HCT116 (cell line): ENCODE measurements around the gene STX10. TPM values are rescaled to one million over a fixed set of nuclear protein-coding genes. Genes with fewer than 3 reads are reported as not detected.

Source experiments
- ATAC-seq: fragments of 200-7000 bp; cut with Tn5 transposase; 2 replicates; pipeline ENCODE4 v1.9.1; 2020; ENCODE audit warnings: mild to moderate bottlenecking, moderate library complexity
- BruUV-seq: library from RNA; stranded (reverse); fragments of 400-500 nt; replicated peaks from 2 replicates; lab custom pipeline; 2021; lab: Mats Ljungman, UMichigan
- CTCF ChIA-PET: fragments of 300-600 bp; sonication (Branson Sonifier 250); formaldehyde crosslinking; loops from one replicate; lab custom pipeline; 2021; ENCODE audit warnings: antibody characterized with exemption; lab: Charles Lee
- POLR2A ChIA-PET: fragments of 300-600, 350-600 bp; sonication (Branson Sonifier 250); formaldehyde crosslinking; loops from one replicate; lab custom pipeline; 2021; ENCODE audit warnings: antibody characterized with exemption; lab: Charles Lee
- RAD21 ChIA-PET, 2 experiments: fragments of 300-600 bp; sonication (Branson Sonifier 250); formaldehyde crosslinking; loops; one replicate each; lab custom pipeline; 2023; ENCODE audit warnings: low total read pairs in 2 of 2; ENCODE audit not compliant: uncharacterized antibody in 2 of 2, unreplicated experiment in 2 of 2, low non-redundant PET in 1 of 2; lab: Charles Lee
- DNase-seq: peaks from one replicate; pipeline ENCODE4 v3.0.0-alpha.2; 2010; ENCODE audit warnings: low read depth, low spot score
- H2AFZ ChIP-seq: fragments of 200-600 bp; shearing (Covaris generic), sonication (generic); 2 replicates; pipeline ENCODE4 v1.6.1; 2017; ENCODE audit warnings: low read depth, mixed run types, mixed read lengths, antibody characterized with exemption, low read length; ENCODE audit not compliant: poor library complexity, severe bottlenecking
- H3K27ac ChIP-seq: 2 replicates; pipeline ENCODE4 v1.5.1; 2012; ENCODE audit warnings: low read depth, low read length
- H3K27me3 ChIP-seq: fragments of 200-600 bp; sonication (generic); 2 replicates; pipeline ENCODE4 v1.6.1; 2016; ENCODE audit warnings: mixed run types, low read length, mixed read lengths; ENCODE audit not compliant: insufficient read depth
- H3K36me3 ChIP-seq, 2 experiments: fragments of 200-500 bp in 1 of 2; fragments of 200-600 bp in 1 of 2; sonication (Bioruptor generic) in 1 of 2; sonication (generic) in 1 of 2; 2 replicates each; pipeline versions ENCODE4 v1.5.1 to v1.6.1; 2014 to 2016; ENCODE audit warnings: low read length in 2 of 2, inconsistent platforms in 1 of 2, mixed read lengths in 1 of 2, mixed run types in 1 of 2; ENCODE audit not compliant: insufficient read depth in 2 of 2, control insufficient read depth in 1 of 2
- H3K4me1 ChIP-seq, 2 experiments: fragments of 200-600 bp in 1 of 2; sonication (generic) in 1 of 2; 2 replicates each; pipeline versions ENCODE4 v1.5.1 to v1.6.1; 2012 to 2017; ENCODE audit warnings: low read length in 2 of 2, inconsistent platforms in 1 of 2, mild to moderate bottlenecking in 1 of 2, mixed read lengths in 1 of 2, mixed run types in 1 of 2, moderate library complexity in 1 of 2; ENCODE audit not compliant: insufficient read depth in 2 of 2, control insufficient read depth in 1 of 2
- H3K4me2 ChIP-seq: fragments of 200-600 bp; sonication (generic); 2 replicates; pipeline ENCODE4 v1.6.1; 2017; ENCODE audit warnings: mixed run types, low read length, mixed read lengths
- H3K4me3 ChIP-seq, 2 experiments: fragments of 200-600 bp in 1 of 2; sonication (generic) in 1 of 2; replicated peaks in 1 of 2; 2 replicates each; pipeline ENCODE4 v1.5.1; 2011 to 2016; ENCODE audit warnings: low read length in 2 of 2, control low read depth in 1 of 2, low read depth in 1 of 2, mild to moderate bottlenecking in 1 of 2, mixed read lengths in 1 of 2, mixed run types in 1 of 2
- H3K79me2 ChIP-seq: fragments of 200-600 bp; sonication (generic); 2 replicates; pipeline ENCODE4 v1.6.1; 2017; ENCODE audit warnings: mild to moderate bottlenecking, mixed run types, low read length, moderate library complexity, mixed read lengths; ENCODE audit not compliant: insufficient read depth
- H3K9ac ChIP-seq: fragments of 200-600 bp; sonication (generic); 2 replicates; pipeline ENCODE4 v1.6.1; 2016; ENCODE audit warnings: low read length, mixed read lengths
- H3K9me2 ChIP-seq: fragments of 200-600 bp; sonication (generic), shearing (Covaris generic); 2 replicates; pipeline ENCODE4 v1.6.1; 2017; ENCODE audit warnings: mixed run types, mild to moderate bottlenecking, moderate library complexity; ENCODE audit not compliant: insufficient read depth
- H3K9me3 ChIP-seq, 2 experiments: fragments of 200-500 bp in 1 of 2; fragments of 200-600 bp in 1 of 2; sonication (Bioruptor generic) in 1 of 2; sonication (generic) in 1 of 2; 2 replicates each; pipeline ENCODE4 v1.6.1; 2014 to 2017; ENCODE audit warnings: low read length in 2 of 2, mixed read lengths in 2 of 2, inconsistent platforms in 1 of 2, low read depth in 1 of 2, mild to moderate bottlenecking in 1 of 2, mixed run types in 1 of 2, moderate library complexity in 1 of 2; ENCODE audit not compliant: control insufficient read depth in 1 of 2, insufficient read depth in 1 of 2
- H4K20me1 ChIP-seq: fragments of 200-600 bp; sonication (generic), shearing (Covaris generic); 2 replicates; pipeline ENCODE4 v1.6.1; 2017; ENCODE audit warnings: mixed run types, mild to moderate bottlenecking, moderate library complexity; ENCODE audit not compliant: insufficient read depth
- CBX3 ChIP-seq: IDR thresholded peaks from 2 replicates; pipeline ENCODE4 v1.6.1; 2012; ENCODE audit warnings: low read depth
- CEBPB ChIP-seq: IDR thresholded peaks from 2 replicates; pipeline ENCODE4 v1.6.1; 2012; ENCODE audit warnings: low read depth
- EGR1 ChIP-seq: IDR thresholded peaks from 2 replicates; pipeline ENCODE4 v1.6.1; 2012; ENCODE audit warnings: low read depth
- ELF1 ChIP-seq: IDR thresholded peaks from 2 replicates; pipeline ENCODE4 v1.6.1; 2012; ENCODE audit warnings: low read depth, borderline replicate concordance
- EZH2phosphoT487 ChIP-seq: fragments of 200-600 bp; IDR thresholded peaks from 2 replicates; pipeline ENCODE4 v1.6.1; 2018; ENCODE audit warnings: antibody characterized with exemption, borderline replicate concordance
- FOSL1 ChIP-seq: IDR thresholded peaks from 2 replicates; pipeline ENCODE4 v1.6.1; 2012; ENCODE audit warnings: low read depth
- JUND ChIP-seq: IDR thresholded peaks from 2 replicates; pipeline ENCODE4 v1.6.1; 2012
- POLR2A ChIP-seq: IDR thresholded peaks from 2 replicates; pipeline ENCODE4 v1.7.0; 2011; ENCODE audit warnings: borderline replicate concordance; ENCODE audit not compliant: insufficient read depth, insufficient read length; ENCODE audit errors: extremely low read depth
- POLR2AphosphoS5 ChIP-seq: IDR thresholded peaks from 2 replicates; pipeline ENCODE4 v1.6.1; 2011; ENCODE audit warnings: mild to moderate bottlenecking, low read depth, low read length, moderate library complexity
- RAD21 ChIP-seq: IDR thresholded peaks from 2 replicates; pipeline ENCODE4 v1.6.1; 2012; ENCODE audit warnings: low read depth, mild to moderate bottlenecking
- SIN3A ChIP-seq: IDR thresholded peaks from 2 replicates; pipeline ENCODE4 v1.6.1; 2012; ENCODE audit warnings: low read depth
- SP1 ChIP-seq: IDR thresholded peaks from 2 replicates; pipeline ENCODE4 v1.6.1; 2012; ENCODE audit warnings: low read depth
- SRF ChIP-seq: IDR thresholded peaks from 2 replicates; pipeline ENCODE4 v1.6.1; 2012; ENCODE audit warnings: low read depth
- TCF7L2 ChIP-seq: IDR thresholded peaks from 2 replicates; pipeline ENCODE4 v1.7.0; 2011; ENCODE audit warnings: borderline replicate concordance, inconsistent platforms; ENCODE audit not compliant: insufficient read depth, insufficient read length; ENCODE audit errors: extremely low read depth
- ZFX ChIP-seq: fragments of 450-650 bp; IDR thresholded peaks from 2 replicates; pipeline ENCODE4 v1.6.1; 2017
- ZNF274 ChIP-seq: fragments of 200-500 bp; sonication (Bioruptor generic); IDR thresholded peaks from 2 replicates; pipeline ENCODE4 v1.6.1; 2014; ENCODE audit warnings: mild to moderate bottlenecking, low read depth, low read length, inconsistent platforms
- intact Hi-C: fragments of 100-400 bp; cut with micrococcal nuclease; formaldehyde crosslinking; loops from 2 replicates; pipeline ENCODE4 v1.10.0; 2022
- total RNA-seq: library from RNA; stranded (reverse); gene quantifications from one replicate; pipeline ENCODE4 v1.2.1, GENCODE V29; 2021; ENCODE audit not compliant: unreplicated experiment
- TF ChIP-seq, protein P1 (sequence below): IDR thresholded peaks from 2 replicates; pipeline ENCODE4 v1.6.1; 2012
- TF ChIP-seq, protein P2 (sequence below), 3 experiments: fragments of 200-600 bp in 1 of 3; sonication (generic) in 1 of 3; IDR thresholded peaks in 2 of 3; conservative IDR thresholded peaks in 1 of 3; 2 replicates each; pipeline ENCODE4 v1.5.1; 2012 to 2017; ENCODE audit warnings: low read depth in 2 of 3, low read length in 2 of 3, antibody characterized with exemption in 1 of 3, borderline replicate concordance in 1 of 3, control low read depth in 1 of 3, mild to moderate bottlenecking in 1 of 3, mixed read lengths in 1 of 3, mixed run types in 1 of 3, moderate library complexity in 1 of 3; ENCODE audit not compliant: insufficient read depth in 1 of 3
- TF ChIP-seq, protein P3 (sequence below): IDR thresholded peaks from 2 replicates; pipeline ENCODE4 v1.6.1; 2012
- TF ChIP-seq, protein P4 (sequence below): IDR thresholded peaks from 2 replicates; pipeline ENCODE4 v1.6.1; 2011; ENCODE audit warnings: mild to moderate bottlenecking, low read length, moderate library complexity; ENCODE audit not compliant: insufficient replicate concordance; ENCODE audit errors: extremely low read depth

STX10 gene
- total RNA-seq, 1 experiment from 2014 or later: 149 TPM

DNA sequence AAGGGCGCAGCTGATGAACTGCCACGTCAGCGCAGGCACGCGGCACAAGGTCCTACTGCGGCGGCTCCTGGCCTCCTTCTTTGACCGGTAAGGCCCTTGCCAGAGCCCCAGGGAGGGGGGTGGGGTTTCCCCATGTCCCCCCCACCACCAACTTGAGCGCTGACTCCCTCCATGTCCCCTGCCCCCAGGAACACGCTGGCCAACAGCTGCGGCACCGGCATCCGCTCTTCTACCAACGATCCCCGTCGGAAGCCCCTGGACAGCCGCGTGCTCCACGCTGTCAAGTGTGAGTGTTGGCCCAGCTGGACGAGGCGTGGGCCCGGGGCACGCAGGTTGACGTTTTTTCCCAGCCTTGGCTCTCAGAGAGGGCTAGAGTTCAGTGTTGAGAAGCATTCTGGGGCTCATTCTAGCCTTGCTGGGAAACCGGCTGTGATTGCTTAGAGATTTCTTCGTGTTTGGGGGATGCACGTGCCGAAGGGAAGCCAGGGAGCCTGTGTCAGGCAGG lies 12.8 kb downstream of the STX10 start:
- TF ChIP-seq, protein P1, sequence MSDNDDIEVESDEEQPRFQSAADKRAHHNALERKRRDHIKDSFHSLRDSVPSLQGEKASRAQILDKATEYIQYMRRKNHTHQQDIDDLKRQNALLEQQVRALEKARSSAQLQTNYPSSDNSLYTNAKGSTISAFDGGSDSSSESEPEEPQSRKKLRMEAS: no peak
- TF ChIP-seq CEBPB (no peak), TCF7L2 (no peak), POLR2A (no peak), FOSL1 (no peak), SIN3A (no peak), POLR2AphosphoS5 (no peak), RAD21 (no peak), JUND (no peak), SRF (no peak), ELF1 (no peak), EGR1 (no peak), CBX3 (no peak), SP1 (no peak), ZNF274 (no peak), ZFX (no peak), EZH2phosphoT487 (no peak)
- TF ChIP-seq, protein P2, sequence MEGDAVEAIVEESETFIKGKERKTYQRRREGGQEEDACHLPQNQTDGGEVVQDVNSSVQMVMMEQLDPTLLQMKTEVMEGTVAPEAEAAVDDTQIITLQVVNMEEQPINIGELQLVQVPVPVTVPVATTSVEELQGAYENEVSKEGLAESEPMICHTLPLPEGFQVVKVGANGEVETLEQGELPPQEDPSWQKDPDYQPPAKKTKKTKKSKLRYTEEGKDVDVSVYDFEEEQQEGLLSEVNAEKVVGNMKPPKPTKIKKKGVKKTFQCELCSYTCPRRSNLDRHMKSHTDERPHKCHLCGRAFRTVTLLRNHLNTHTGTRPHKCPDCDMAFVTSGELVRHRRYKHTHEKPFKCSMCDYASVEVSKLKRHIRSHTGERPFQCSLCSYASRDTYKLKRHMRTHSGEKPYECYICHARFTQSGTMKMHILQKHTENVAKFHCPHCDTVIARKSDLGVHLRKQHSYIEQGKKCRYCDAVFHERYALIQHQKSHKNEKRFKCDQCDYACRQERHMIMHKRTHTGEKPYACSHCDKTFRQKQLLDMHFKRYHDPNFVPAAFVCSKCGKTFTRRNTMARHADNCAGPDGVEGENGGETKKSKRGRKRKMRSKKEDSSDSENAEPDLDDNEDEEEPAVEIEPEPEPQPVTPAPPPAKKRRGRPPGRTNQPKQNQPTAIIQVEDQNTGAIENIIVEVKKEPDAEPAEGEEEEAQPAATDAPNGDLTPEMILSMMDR (IDR thresholded peaks at IDR 0.05 in 2 of 3, conservative IDR thresholded peaks at IDR 0.05 in 1 of 3; ENCODE audit: borderline replicate concordance in 1 of 3, insufficient read depth in 1 of 3, low read depth in 2 of 3, low read length in 2 of 3): no peak
- TF ChIP-seq, protein P3, sequence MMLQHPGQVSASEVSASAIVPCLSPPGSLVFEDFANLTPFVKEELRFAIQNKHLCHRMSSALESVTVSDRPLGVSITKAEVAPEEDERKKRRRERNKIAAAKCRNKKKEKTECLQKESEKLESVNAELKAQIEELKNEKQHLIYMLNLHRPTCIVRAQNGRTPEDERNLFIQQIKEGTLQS: no peak
- TF ChIP-seq, protein P4, sequence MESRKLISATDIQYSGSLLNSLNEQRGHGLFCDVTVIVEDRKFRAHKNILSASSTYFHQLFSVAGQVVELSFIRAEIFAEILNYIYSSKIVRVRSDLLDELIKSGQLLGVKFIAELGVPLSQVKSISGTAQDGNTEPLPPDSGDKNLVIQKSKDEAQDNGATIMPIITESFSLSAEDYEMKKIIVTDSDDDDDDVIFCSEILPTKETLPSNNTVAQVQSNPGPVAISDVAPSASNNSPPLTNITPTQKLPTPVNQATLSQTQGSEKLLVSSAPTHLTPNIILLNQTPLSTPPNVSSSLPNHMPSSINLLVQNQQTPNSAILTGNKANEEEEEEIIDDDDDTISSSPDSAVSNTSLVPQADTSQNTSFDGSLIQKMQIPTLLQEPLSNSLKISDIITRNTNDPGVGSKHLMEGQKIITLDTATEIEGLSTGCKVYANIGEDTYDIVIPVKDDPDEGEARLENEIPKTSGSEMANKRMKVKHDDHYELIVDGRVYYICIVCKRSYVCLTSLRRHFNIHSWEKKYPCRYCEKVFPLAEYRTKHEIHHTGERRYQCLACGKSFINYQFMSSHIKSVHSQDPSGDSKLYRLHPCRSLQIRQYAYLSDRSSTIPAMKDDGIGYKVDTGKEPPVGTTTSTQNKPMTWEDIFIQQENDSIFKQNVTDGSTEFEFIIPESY: no peak
- Histone ChIP-seq H3K36me3 (peaks cover 12 to 35% of the 10 kb centered on the region in 2 experiments; a peak in 3 of 4 replicates), H3K4me2 (no peak overlapping the region), H3K27ac (no peak overlapping the region), H3K9ac (no peak overlapping the region), H4K20me1 (peaks cover 6% of the 10 kb centered on the region; the same call in 1 of the 2 replicates), H3K4me1 (peaks cover 13 to 34% of the 10 kb centered on the region in 2 experiments), H3K27me3 (no peaks in the 10 kb centered on the region), H3K9me3 (no peaks in the 10 kb centered on the region), H3K79me2 (peaks cover 26% of the 10 kb centered on the region), H2AFZ (no peak overlapping the region), H3K4me3 (no peak overlapping the region), H3K9me2 (no peaks in the 10 kb centered on the region)
- ChIA-PET POLR2A (no interaction called here), RAD21 (no interaction called here), CTCF (no interaction called here)
- ATAC-seq: no peak
- no peak for DNase-seq
- intact Hi-C loops: no loop called here
- no TSS peak for BruUV-seq
